Measurements from ENCODE around the gene ARHGAP4.

DNA sequence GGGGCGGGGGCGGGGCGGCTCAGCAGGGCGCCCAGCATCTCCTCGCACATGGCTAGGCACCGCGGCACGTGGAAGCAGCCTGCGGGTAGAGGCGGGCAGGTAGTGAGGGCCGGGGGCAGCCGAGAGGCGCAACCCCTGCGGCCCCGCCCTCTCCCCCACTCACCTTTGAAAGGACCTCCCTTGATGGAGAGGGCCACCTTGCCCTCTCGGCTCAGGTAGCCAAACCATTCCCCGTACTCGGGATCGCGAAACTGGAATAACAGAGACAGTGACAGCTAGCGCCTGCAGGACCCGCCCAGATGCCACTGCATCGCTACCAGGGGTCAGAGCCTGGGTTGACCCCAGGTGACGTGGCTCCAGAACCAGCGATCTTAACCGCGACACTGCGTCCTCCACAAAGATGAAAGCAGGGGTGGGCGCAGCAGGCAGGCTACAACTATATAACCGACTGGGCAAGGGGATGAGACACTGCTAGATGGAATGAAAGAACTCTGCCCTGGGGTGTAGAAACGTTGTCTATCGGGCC lies 9.3 kb upstream of the ARHGAP4 start:
- TF ChIP-seq CTCF (IDR thresholded peaks at IDR 0.05) (no peak), POLR2A (IDR thresholded peaks at IDR 0.05) (no peak)

All from heart left ventricle (tissue), 13 donors.